ENCODE results near the gene MEGF6. TPM values are rescaled to one million over a fixed set of nuclear protein-coding genes. Genes with fewer than 3 reads are reported as not detected.

Gene MEGF6
- total and polyA plus RNA-seq, 2 of the 8 experiments (the other 6 are each of a cell fraction or from before 2014, with no cell fraction given) = 4.1 to 14.8 TPM

DNA sequence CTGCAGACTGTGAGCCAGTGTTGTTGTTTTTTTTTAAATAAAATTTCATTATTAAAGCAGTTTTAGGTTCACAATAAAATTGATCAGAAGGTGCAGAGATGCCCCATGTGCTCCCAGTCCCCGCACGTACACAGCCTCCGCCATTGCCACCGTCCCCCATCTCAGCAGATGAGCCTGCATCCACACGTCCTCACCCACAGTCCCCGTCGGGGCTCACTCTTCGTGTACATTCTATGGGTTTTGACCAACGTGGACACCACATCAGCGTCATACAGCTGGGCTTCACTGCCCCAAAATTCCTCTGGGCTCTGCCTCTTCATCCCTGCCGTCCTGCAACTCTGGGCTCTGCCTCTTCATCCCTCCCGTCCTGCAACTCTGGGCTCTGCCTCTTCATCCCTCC lies 168.4 kb downstream of the MEGF6 start:
- Histone ChIP-seq H3K23ac (ENCODE audit: insufficient read length) (no peak overlapping the region), H3K79me1 (ENCODE audit: low read depth, low read length) (no peaks in the 10 kb centered on the region), H3K4me3 (ENCODE audit: extremely low read depth in 1 of 4, insufficient read depth in 2 of 4, low read depth in 3 of 4, low read length in 4 of 4) (no peak overlapping the region), H3K4me2 (ENCODE audit: insufficient read depth in 1 of 2, low read depth in 2 of 2, low read length in 2 of 2) (no peak overlapping the region), H2AFZ (ENCODE audit: low read length) (no peak overlapping the region), H3K79me2 (ENCODE audit: control insufficient read depth in 1 of 2, insufficient read depth in 2 of 2, low read length in 2 of 2) (no peaks in the 10 kb centered on the region), H3K36me3 (ENCODE audit: control insufficient read depth in 2 of 4, insufficient read depth in 4 of 4, low read length in 3 of 4) (no peaks in the 10 kb centered on the region), H3K14ac (ENCODE audit: insufficient read length) (no peak overlapping the region), H2BK20ac (ENCODE audit: low read length) (no peak overlapping the region), H2AK5ac (ENCODE audit: low read depth, low read length) (no peak overlapping the region), H4K91ac (replicated peaks; ENCODE audit: insufficient read length, low read length) (no peak overlapping the region), H3K4me1 (replicated peaks in 1 of 4; ENCODE audit: control insufficient read depth in 3 of 4, insufficient read depth in 4 of 4, low read length in 3 of 4) (peaks cover 0 to 3% (median 1%) of the 10 kb centered on the region in 4 experiments; a peak in 3 of 7 replicates), H3K9ac (replicated peaks in 1 of 4; ENCODE audit: extremely low read depth in 1 of 4, low read depth in 3 of 4, low read length in 3 of 4) (no peak overlapping the region), H3K56ac (replicated peaks; ENCODE audit: insufficient read length, low read depth, low read length) (no peak overlapping the region), H3K27ac (ENCODE audit: low read depth, low read length) (no peak overlapping the region), H2BK15ac (ENCODE audit: low read length) (no peak overlapping the region), H2BK12ac (ENCODE audit: low read depth, low read length) (no peak overlapping the region), H3K4ac (replicated peaks; ENCODE audit: insufficient read length, low read depth, low read length) (no peak overlapping the region), H3K18ac (ENCODE audit: extremely low read depth, low read length) (no peak overlapping the region), H3K23me2 (ENCODE audit: low read depth, low read length) (no peaks in the 10 kb centered on the region), H2BK120ac (replicated peaks; ENCODE audit: low read depth, low read length) (no peak overlapping the region), H2BK5ac (ENCODE audit: low read depth, low read length) (no peak overlapping the region), H4K8ac (ENCODE audit: extremely low read depth, insufficient read depth, low read length) (no peak overlapping the region), H3K27me3 (replicated peaks in 1 of 4; ENCODE audit: control insufficient read depth in 3 of 4, extremely low read depth in 1 of 4, insufficient read depth in 3 of 4, low read length in 3 of 4) (peaks cover 0 to 2% (median under 1%) of the 10 kb centered on the region in 4 experiments; a peak in 1 of 7 replicates), H3K9me3 (ENCODE audit: insufficient read depth in 2 of 2, low read depth in 1 of 2, low read length in 1 of 2) (no peaks in the 10 kb centered on the region), H4K20me1 (replicated peaks in 1 of 2; ENCODE audit: control insufficient read depth in 1 of 2, insufficient read depth in 2 of 2, low read length in 2 of 2) (no peaks in the 10 kb centered on the region), H4K5ac (ENCODE audit: insufficient read length, low read depth, low read length) (no peak overlapping the region)
- ChIA-PET CTCF (ENCODE audit: partially characterized antibody) (interaction anchor here (0.6 to 6.5 kb wide), 7 partner anchors 10 to 881 kb away, joined by 3 to 35 read pairs (median 3); no protein-coding TSS in a partner anchor), POLR2A (ENCODE audit: partially characterized antibody) (no interaction called here)
- FAIRE-seq = no peak
- TF ChIP-seq TAF1 (IDR thresholded peaks at IDR 0.05; ENCODE audit: low read depth, low read length) (no peak), ZNF274 (IDR thresholded peaks at IDR 0.05; ENCODE audit: borderline replicate concordance, extremely low read depth, low read length) (no peak), BRCA1 (IDR thresholded peaks at IDR 0.05; ENCODE audit: low read depth, low read length) (no peak), ASH2L (IDR thresholded peaks at IDR 0.05; ENCODE audit: low read length) (no peak), CREB1 (IDR thresholded peaks at IDR 0.05) (no peak), TBP (IDR thresholded peaks at IDR 0.05; ENCODE audit: low read depth, low read length) (no peak), RAD21 (IDR thresholded peaks at IDR 0.05 in 1 of 2, conservative IDR thresholded peaks at IDR 0.05 in 1 of 2; ENCODE audit: low read depth in 2 of 2, low read length in 2 of 2) (no peak), HDAC6 (IDR thresholded peaks at IDR 0.05; ENCODE audit: low read depth, low read length) (no peak), HDAC2 (IDR thresholded peaks at IDR 0.05; ENCODE audit: borderline replicate concordance in 1 of 2, low read depth in 2 of 2, low read length in 2 of 2) (no peak), GABPA (IDR thresholded peaks at IDR 0.05; ENCODE audit: borderline replicate concordance, insufficient read depth, low read length) (no peak), SIRT6 (IDR thresholded peaks at IDR 0.05; ENCODE audit: low read length) (no peak), SIX5 (IDR thresholded peaks at IDR 0.05; ENCODE audit: low read depth, low read length) (no peak)
- DNase-seq (ENCODE audit: low read depth in 1 of 2, low spot score in 2 of 2) = no peak
- 95% methylated on average over 11 of the region's 12 CpGs; no CpG with 5 or more reads in 1 of the 2 experiments for WGBS, 2 experiments (ENCODE audit: extremely low coverage in 1 of 2, insufficient coverage in 1 of 2, insufficient read length in 1 of 2, insufficient replicate concordance in 2 of 2, low coverage in 1 of 2, low lambda C conversion rate in 2 of 2, missing lambda C conversion rate in 1 of 2)

Measured in H1 (cell line).